Testis (tissue), 3 donors: Measurements from ENCODE around the gene FSTL5. TPM values are rescaled to one million over a fixed set of nuclear protein-coding genes. Genes with fewer than 3 reads are reported as not detected.

ENCODE experiments used
- DNase-seq: peaks from one replicate; pipeline ENCODE4 v3.0.0-alpha.2; 2019
- H3K27ac ChIP-seq, 2 donors: fragments of 200-600 bp; sonication (generic); one replicate each; pipeline ENCODE4 v1.5.1; 2019
- H3K27me3 ChIP-seq: fragments of 200-600 bp; sonication (generic); one replicate; pipeline ENCODE4 v1.5.1; 2019
- H3K36me3 ChIP-seq: fragments of 200-600 bp; sonication (generic); one replicate; pipeline ENCODE4 v1.5.1; 2017; ENCODE audit warnings: low read depth; ENCODE audit errors: missing control alignments
- H3K4me1 ChIP-seq: fragments of 200-600 bp; sonication (generic); one replicate; pipeline ENCODE4 v1.5.1; 2019
- H3K4me3 ChIP-seq, 2 donors: fragments of 200-600 bp; sonication (generic); one replicate each; pipeline ENCODE4 v1.5.1; 2017 to 2019
- H3K9me3 ChIP-seq: fragments of 200-600 bp; sonication (generic); one replicate; pipeline ENCODE4 v1.5.1; 2017
- POLR2A ChIP-seq: fragments of 450-650 bp; IDR thresholded peaks from one replicate; pipeline ENCODE4 v1.6.1; 2017; ENCODE audit warnings: antibody characterized with exemption, mild to moderate bottlenecking, moderate library complexity
- WGBS, 2 donors: methylation state at CpG; one replicate each; pipeline ENCODE4 v1.1.5; 2018; 5-methylcytosine and 5-hydroxymethylcytosine counted together
- intact Hi-C: fragments of 100-400 bp; cut with DNase I; formaldehyde crosslinking; loops from one replicate; pipeline ENCODE4 v1.15.1; 2023; ENCODE audit warnings: low total_unique reads
- polyA plus RNA-seq: library from polyadenylated mRNA; stranded (reverse); fragments of 350-450 nt; fragmentation: Illumina TruSeq; extraction: RNeasy Lipid Tissue Mini Kit (QIAGEN cat#74804); gene quantifications from one replicate; pipeline ENCODE4 v1.2.3, GENCODE V29; 2014; ENCODE audit warnings: low read depth, low replicate concordance; ENCODE audit not compliant: insufficient read depth
- total RNA-seq, 2 donors: library from RNA; depleted of rRNA; stranded (reverse); fragments of >200 nt; gene quantifications; one replicate each; pipeline ENCODE4 v1.2.3, GENCODE V29; 2016
- TF ChIP-seq, protein P1 (sequence below), 3 experiments: fragments of 450-650 bp in 2 of 3; fragments of 200-600 bp in 1 of 3; sonication (generic) in 1 of 3; IDR thresholded peaks; one replicate each; pipeline ENCODE4 v1.5.1; 2016 to 2019; ENCODE audit warnings: antibody characterized with exemption in 3 of 3, mild to moderate bottlenecking in 2 of 3, moderate library complexity in 1 of 3

FSTL5 gene
- total and polyA plus RNA-seq, 3 donors from 2014 or later, result 0.57 to 1.0 (median 0.68) TPM

- Histone ChIP-seq H3K4me3 (no peak overlapping the region), H3K27ac (no peak overlapping the region)
- no peak for DNase-seq
Observed at GRCh38 chr4:162164906-162165510, 1.2 kb upstream of the FSTL5 start.

DNA sequence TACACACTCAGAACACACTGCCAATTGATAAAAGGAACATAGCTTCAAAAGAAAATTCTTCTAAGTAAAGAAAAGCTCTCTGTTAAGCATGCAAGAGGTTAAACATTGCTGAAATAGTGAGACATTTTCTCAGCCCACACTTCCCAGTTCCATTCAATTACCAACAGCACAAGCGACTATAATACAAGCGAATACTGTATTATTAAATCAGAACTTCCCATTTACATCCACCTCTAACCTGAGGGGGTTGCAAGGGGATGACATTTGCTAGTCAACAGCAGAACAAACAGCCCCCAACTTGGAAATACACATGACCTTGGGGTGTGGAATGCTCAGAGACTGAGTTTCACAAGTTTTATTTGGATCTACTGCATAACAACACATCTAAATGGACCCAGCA is 1.1 kb downstream of the FSTL5 start:
- intact Hi-C loops, result no loop called here
- Histone ChIP-seq H3K27ac (no peak overlapping the region), H3K36me3 (no peaks in the 10 kb centered on the region), H3K4me1 (no peaks in the 10 kb centered on the region), H3K9me3 (no peaks in the 10 kb centered on the region), H3K27me3 (no peaks in the 10 kb centered on the region), H3K4me3 (no peak overlapping the region)
- no peak for DNase-seq
- TF ChIP-seq, protein P1, sequence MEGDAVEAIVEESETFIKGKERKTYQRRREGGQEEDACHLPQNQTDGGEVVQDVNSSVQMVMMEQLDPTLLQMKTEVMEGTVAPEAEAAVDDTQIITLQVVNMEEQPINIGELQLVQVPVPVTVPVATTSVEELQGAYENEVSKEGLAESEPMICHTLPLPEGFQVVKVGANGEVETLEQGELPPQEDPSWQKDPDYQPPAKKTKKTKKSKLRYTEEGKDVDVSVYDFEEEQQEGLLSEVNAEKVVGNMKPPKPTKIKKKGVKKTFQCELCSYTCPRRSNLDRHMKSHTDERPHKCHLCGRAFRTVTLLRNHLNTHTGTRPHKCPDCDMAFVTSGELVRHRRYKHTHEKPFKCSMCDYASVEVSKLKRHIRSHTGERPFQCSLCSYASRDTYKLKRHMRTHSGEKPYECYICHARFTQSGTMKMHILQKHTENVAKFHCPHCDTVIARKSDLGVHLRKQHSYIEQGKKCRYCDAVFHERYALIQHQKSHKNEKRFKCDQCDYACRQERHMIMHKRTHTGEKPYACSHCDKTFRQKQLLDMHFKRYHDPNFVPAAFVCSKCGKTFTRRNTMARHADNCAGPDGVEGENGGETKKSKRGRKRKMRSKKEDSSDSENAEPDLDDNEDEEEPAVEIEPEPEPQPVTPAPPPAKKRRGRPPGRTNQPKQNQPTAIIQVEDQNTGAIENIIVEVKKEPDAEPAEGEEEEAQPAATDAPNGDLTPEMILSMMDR (IDR thresholded peaks at IDR 0.05), result no peak
- TF ChIP-seq POLR2A, result no peak
- 50 to 67% methylated on average over 2 of the region's 2 CpGs for WGBS, 2 donors

More at GRCh38 chr4:162164906-162165510, 1.2 kb upstream of the FSTL5 start:
- intact Hi-C loops, result no loop called here
- Histone ChIP-seq H3K4me1 (no peaks in the 10 kb centered on the region), H3K36me3 (no peaks in the 10 kb centered on the region), H3K27me3 (no peaks in the 10 kb centered on the region), H3K9me3 (no peaks in the 10 kb centered on the region)
- TF ChIP-seq POLR2A, result no peak
- TF ChIP-seq, protein P1 (IDR thresholded peaks at IDR 0.05), result no peak

DNA sequence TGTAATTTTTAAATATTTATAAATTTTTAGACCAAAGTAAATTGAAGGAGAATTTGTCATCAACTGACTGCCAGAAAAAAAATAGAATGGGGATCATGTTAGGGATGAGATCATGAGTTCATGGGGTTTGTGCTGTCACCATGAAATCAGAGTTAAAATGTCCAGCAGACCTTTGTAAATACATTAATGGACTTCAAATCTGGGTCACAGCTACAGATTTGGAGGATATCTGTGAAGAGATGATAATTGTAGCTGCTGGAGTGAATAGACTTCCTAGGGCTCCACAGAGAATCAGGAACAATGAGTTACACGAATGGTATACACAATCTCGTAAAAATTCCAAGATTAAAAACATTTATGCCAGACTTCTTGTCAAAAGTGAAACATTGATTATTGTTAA is 6.6 kb downstream of the FSTL5 start:
- no peaks in the 10 kb centered on the region for H3K9me3 ChIP-seq
- no peaks in the 10 kb centered on the region for H3K36me3 ChIP-seq
- no peaks in the 10 kb centered on the region for H3K4me1 ChIP-seq
- 42 to 78% methylated on average over 2 of the region's 2 CpGs for WGBS, 2 donors
- H3K4me3 ChIP-seq, result no peak overlapping the region
- intact Hi-C loops, result no loop called here
- TF ChIP-seq, protein P1 (IDR thresholded peaks at IDR 0.05), result no peak
- TF ChIP-seq POLR2A, result no peak
- no peak for DNase-seq
- no peak overlapping the region for H3K27ac ChIP-seq
- H3K27me3 ChIP-seq, result no peaks in the 10 kb centered on the region

GRCh38 chr4:162154862-162155540 is 8.8 kb downstream of the FSTL5 start:
- intact Hi-C loops, result no loop called here
- Histone ChIP-seq H3K4me3 (no peak overlapping the region), H3K27ac (no peak overlapping the region), H3K9me3 (no peaks in the 10 kb centered on the region), H3K36me3 (no peaks in the 10 kb centered on the region), H3K27me3 (no peaks in the 10 kb centered on the region), H3K4me1 (no peaks in the 10 kb centered on the region)
- WGBS, 2 donors, result 77% methylated on average over 7 of the region's 7 CpGs
- DNase-seq, result no peak
- TF ChIP-seq POLR2A, result no peak
- TF ChIP-seq, protein P1 (IDR thresholded peaks at IDR 0.05), result no peak

DNA sequence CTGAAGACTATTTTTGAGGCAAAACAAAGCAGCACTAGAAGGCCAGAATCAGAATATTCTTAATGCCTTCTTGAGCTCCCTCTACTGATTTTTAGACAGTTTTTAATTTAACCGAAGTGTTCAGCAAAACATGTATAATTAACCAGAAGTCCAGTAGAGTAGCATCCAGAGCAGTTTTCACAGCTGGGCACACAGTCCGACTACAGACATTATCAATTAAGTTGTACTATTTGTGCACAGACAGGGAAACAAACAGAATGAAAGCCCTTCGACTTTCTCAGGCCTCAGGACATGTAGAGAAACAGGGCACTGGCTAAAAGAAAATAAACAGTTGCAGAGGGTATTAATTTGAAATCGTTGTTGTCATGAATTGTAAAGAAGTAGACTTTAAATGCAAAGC is 11.9 kb downstream of the FSTL5 start:
- Histone ChIP-seq H3K27ac (no peak overlapping the region), H3K4me1 (no peaks in the 10 kb centered on the region), H3K4me3 (no peak overlapping the region), H3K36me3 (no peaks in the 10 kb centered on the region), H3K9me3 (no peaks in the 10 kb centered on the region), H3K27me3 (no peaks in the 10 kb centered on the region)
- DNase-seq, result no peak
- TF ChIP-seq POLR2A, result no peak
- TF ChIP-seq, protein P1 (IDR thresholded peaks at IDR 0.05), result no peak
- WGBS, 2 donors, result 49 to 56% methylated on average over 4 of the region's 4 CpGs
- intact Hi-C loops, result no loop called here
